SK-N-SH (cell line): Measurements from ENCODE around the gene RBMX.

Source experiments
- CTCF ChIP-seq: fragments of 200-600 bp; sonication (generic); IDR thresholded peaks from 2 replicates; pipeline ENCODE4 v1.6.1; 2017; ENCODE audit warnings: antibody characterized with exemption, mild to moderate bottlenecking, moderate library complexity
- MAX ChIP-seq: IDR thresholded peaks from 2 replicates; pipeline ENCODE4 v1.4.0; 2012; ENCODE audit warnings: low read depth
- POLR2AphosphoS5 ChIP-seq: IDR thresholded peaks from 2 replicates; pipeline ENCODE4 v1.6.1; 2012; ENCODE audit warnings: low read depth, low read length
- ZBTB33 ChIP-seq: IDR thresholded peaks from 2 replicates; pipeline ENCODE4 v1.4.0; 2012; ENCODE audit warnings: low read depth, borderline replicate concordance

DNA sequence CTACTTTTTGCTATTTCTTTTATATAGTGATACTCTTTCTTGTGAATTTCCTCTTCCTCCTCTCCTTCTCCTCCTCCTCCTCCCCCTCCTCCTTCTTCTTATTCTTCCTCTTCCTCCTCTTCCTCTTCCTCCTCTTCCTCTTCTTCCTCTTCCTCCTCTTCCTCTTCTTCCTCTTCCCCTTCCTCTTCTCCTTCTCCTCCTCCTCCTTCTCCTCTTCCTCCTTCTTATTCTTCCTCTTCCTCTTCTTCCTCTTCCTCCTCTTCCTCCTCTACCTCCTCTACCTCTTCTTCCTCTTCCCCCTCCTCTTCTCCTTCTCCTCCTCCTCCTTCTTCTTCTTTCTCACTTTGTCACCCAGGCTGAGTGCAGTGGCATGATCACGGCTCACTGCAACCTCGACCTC lies 36.3 kb upstream of the RBMX start:
- TF ChIP-seq ZBTB33 (no peak), POLR2AphosphoS5 (no peak), CTCF (no peak), MAX (no peak)
